Stimulated activated CD8-positive, alpha-beta memory T cell treated with anti-CD3 and anti-CD28 coated beads, Interleukin-12 subunit alpha, Interleukin-12 subunit beta, amount 100 ng/mL, for 1 hour (primary cell): ENCODE data around the gene DIP2B.
"Not testable (repeated sequence)": the region's sequence is repeated elsewhere in the genome, so short reads cannot be mapped to it uniquely, and the experiment has no call there.

ENCODE experiments used
- DNase-seq: peaks from one replicate; pipeline ENCODE4 v3.0.0-alpha.2; 2020; ENCODE audit warnings: low read depth

DIP2B gene

DNA sequence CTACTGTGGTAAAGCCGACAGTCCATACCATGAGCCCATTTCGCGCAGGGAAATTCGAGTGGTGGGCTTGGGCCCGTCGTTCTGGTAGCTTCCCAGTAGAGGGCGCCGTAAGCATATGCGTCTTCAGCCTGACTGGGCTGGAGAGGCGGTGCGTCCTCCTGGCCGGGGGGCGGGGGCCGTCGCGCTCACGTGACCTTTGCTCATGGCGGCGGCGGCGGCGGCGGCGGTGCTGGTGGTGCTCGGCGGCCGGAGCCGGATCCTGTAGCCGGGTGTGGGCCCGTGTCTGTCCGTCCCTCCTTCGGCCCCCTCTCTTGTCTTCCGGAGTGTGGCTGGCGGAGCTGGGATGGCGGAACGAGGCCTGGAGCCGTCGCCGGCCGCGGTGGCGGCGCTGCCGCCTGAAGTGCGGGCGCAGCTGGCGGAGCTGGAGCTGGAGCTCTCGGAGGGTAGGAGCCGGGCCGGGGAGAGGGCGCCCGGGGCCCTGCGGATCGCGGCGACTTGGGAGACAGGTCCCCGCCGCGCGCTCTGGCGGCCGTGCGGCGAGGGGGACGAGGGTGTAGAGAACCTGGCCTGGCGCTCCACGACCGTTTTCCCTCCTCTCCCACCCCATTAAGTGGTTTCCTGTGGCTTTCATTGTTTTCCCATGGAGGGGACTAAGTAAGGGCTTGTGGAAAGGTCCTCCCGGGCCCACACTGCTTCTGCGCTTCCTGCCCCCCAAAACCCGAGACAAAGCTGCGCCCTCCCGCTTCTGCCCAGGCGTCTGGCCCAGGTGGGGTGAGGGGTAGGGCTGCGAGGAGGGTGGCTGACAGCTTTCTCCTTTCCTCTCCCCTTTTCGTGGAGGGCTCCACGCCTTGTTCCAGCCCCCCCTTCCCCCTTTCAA is at the start of gene DIP2B:
TSS of gene DIP2B (plus strand) at position 188 of the 877 bp plus-strand sequence. CDS start at position 344, 156 bp downstream.
- peak; percentile 93 for DNase-seq

GRCh38 chr12:50458606-50459005 is 46.2 kb upstream of the DIP2B start:
- DNase-seq, result no peak

- DNase-seq, result no peak
These were observed 37.3 kb upstream of the DIP2B start for GRCh38 chr12:50467439-50467838.

DNA sequence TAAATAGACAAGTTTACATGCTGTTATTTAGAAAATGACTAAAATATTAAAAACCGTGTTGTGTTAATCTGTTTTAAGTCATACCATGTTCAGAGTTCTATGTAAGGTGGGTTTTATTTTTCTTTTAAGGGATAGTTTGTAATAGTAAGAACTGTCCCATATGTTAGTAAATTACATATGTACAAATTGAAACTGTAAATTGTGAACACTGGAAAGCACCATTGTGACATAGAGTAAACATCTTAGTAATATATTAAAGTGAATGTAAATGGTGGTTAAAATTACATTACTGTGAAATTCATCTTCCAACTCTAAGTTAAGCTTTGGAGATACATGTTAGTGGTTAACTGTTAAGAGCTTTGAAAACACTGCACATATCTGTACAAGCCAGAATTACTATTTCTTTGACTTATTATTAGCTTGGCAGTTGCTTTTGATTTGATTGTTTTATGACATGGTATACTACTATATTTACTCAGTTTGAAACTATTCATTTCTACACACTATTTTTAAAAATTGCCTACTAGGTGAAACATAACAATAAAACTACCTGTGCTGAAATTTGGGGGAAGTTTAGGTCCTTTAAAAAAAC is 27.4 kb upstream of the DIP2B start:
- DNase-seq, result no peak

GRCh38 chr12:50482571-50482970 is 22.2 kb upstream of the DIP2B start:
- DNase-seq, result no peak

DNA sequence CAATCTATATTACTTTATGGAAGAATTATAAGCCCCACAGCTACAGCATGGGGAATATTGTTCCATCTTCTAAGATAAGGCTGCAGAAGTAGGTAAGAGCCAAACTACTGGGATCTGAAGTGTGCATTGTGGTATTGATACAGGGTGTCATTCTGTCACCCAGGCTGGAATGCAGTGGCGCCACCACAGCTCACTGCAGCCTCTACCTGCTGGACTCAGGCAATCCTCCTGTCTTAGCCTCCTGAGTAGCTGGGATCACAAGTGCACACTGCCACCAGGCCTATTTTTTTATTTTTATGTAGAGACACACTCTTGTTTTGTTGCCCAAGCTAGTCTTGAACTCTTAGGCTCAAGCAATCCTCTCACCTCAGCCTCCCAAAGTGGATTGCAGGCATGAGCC is 21.3 kb upstream of the DIP2B start:
- DNase-seq, result no peak

DNA sequence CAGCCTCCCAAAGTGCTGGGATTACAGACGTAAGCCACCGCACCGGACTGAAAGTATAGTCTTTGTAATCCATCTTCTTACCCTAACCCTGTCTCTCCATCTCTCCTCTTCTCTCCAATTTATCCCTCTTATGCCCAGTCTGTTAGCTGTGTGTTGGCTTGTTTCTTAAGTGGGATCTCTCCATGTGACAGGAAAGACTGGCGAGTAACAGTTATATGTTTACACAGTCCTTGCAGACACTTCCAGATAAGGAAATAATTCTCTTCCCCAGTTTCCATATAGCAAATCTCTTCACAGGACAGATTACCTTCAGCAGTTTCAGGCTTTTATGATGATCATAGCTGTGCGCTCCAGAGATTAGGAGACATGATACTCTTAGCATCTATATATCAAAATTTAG is 16.0 kb upstream of the DIP2B start:
- DNase-seq, result no peak

GRCh38 chr12:50498119-50498518 is 6.7 kb upstream of the DIP2B start:
- DNase-seq, result not testable (repeated sequence)

- DNase-seq, result no peak
These were observed 1.1 kb downstream of the DIP2B start for GRCh38 chr12:50505675-50506530.

- DNase-seq, result no peak
These were observed 2.1 kb downstream of the DIP2B start for GRCh38 chr12:50506753-50507473.

- DNase-seq, result no peak
These were observed 2.7 kb downstream of the DIP2B start for GRCh38 chr12:50507474-50507838.

- no peak for DNase-seq
These were observed 3.1 kb downstream of the DIP2B start for GRCh38 chr12:50507930-50508329.

DNA sequence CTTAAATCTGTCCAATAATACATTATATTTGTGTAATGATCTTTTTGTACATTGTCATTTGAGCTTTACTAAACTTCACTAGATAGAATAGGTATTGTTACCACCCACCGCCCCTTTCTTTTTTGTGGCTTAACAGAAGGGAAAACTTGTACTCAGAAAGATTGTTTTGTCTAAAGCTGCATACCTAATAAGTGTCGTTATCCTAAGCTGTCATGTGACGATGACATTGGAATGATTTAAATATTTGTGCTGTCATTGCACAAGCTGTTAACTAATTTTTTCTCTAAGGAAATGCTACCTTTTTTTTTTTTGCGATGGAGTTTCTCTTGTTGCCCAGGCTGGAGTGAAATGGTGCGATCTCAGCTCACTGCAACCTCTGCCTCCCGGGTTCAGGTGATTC is 3.6 kb downstream of the DIP2B start:
- DNase-seq, result no peak

DNA sequence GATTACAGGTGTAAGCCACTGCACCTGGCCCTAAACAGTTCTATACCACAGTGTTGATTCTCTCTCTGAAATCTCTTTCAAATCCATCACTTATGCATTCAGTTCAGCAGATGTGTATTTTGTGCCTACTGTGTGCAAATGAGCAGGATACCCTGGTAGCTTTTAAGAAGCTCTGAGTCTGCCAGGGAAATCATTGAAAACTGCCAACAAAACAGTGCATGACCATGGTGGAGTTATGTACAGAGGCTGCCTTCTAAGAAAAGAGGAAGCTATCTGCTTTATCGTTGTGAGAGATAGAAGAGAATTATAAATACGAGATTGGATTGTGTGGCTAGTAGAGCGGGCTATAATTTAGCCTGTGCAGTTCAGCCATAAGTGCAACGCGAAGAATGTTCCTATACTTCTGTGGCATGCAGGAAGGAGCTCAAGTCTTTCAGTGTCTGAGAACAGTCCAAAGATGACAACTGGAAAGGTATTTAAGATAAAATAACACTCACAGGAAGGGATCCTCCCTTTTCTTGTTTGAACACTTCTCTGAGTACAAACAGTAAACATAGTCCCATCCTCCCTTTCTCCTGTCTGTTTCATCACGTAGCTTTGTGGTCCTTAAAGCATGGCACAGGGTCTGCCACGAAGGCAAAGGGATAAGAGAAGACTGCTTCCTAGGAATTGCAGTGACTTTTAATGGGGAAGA is 4.3 kb downstream of the DIP2B start:
- DNase-seq, result no peak

- DNase-seq, result no peak
These were observed 9.9 kb downstream of the DIP2B start for GRCh38 chr12:50514526-50515276.

DNA sequence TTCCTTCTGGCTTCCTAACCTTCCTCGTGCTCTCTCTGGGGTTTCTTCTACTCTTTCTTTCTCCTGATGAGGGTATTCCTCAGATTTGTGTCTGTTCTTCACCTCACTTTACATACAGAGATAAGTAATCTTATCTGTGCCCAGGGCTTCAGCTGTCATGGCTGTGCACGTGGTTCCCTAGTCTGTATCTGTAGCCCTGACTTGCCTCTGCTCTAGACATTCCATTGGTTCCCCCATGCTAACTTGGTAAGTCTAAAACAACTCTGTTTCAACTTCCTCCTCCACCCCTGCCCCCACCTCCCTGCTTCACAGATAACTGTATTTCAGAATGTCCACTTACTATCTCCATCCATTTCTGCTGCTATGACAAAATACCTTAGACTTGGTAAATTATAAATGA is 10.8 kb downstream of the DIP2B start:
- DNase-seq, result no peak

DNA sequence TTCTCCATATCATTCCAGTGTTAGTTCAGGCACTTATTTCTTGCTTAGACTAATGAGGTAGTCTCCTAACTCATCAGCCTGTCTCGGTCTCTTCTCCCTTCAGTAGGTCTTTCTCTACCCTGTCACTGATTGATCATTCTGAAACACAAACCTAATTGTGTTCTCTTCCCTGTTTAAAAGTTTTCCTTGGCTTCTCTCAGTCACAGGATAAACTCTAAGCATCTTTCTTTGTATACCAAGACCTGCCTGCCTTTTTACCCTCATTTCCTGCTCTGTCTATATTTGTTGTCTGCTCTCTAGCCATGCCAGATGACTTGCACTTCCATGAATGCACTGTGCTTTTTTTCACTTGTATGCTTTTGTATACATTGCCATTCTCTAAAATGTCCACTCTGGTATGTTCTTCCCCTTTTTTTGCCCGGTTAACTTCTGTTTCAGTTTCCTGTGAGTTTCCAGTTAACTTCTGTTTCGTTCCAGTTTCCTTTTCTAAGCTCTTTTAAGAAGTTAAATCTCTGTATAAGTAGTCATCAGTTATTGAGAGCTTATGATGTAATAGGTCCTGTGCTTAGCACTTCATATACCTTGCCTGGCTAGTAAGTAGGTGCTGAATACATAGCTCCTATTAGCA is 12.8 kb downstream of the DIP2B start:
- no peak for DNase-seq

DNA sequence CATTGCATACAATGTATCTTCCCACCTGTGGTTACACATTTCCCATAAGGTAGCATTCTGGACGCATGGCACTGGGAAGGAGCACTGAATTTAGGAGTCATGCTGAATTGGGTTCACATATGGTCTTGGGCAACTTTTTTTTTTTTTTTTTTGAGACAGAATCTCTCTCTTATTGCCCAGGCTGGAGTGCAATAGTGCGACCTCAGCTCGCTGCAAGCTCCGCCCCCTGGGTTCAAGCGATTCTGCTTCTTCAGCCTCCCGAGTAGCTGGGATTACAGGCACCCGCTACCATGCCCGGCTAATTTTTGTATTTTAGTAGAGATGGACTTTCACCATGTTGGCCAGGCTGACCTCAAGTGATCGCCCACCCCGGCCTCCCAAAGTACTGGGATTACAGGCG is 13.3 kb downstream of the DIP2B start:
- no peak for DNase-seq

GRCh38 chr12:50519353-50519752 is 14.6 kb downstream of the DIP2B start:
- DNase-seq, result no peak
